Hepatocyte (in vitro differentiated cells): ENCODE measurements around the gene MED9. TPM values are rescaled to one million over a fixed set of nuclear protein-coding genes. Genes with fewer than 3 reads are reported as not detected.
"Not testable (repeated sequence)": the region's sequence is repeated elsewhere in the genome, so short reads cannot be mapped to it uniquely, and the experiment has no call there.

Experiments
- DNase-seq: peaks from one replicate; pipeline ENCODE4 v3.0.0-alpha.2; 2016; ENCODE audit warnings: low spot score
- H2AFZ ChIP-seq: fragments of 200-600 bp; sonication (generic); 2 replicates; pipeline ENCODE4 v1.6.0; 2016; ENCODE audit warnings: antibody characterized with exemption, mild to moderate bottlenecking
- H3K27ac ChIP-seq: fragments of 200-600 bp; sonication (generic); 2 replicates; pipeline ENCODE4 v1.5.1; 2016; ENCODE audit warnings: mild to moderate bottlenecking
- H3K27me3 ChIP-seq: fragments of 200-600 bp; sonication (generic); 2 replicates; pipeline ENCODE4 v1.6.1; 2016
- H3K36me3 ChIP-seq: fragments of 200-600 bp; sonication (generic); replicated peaks from 2 replicates; pipeline ENCODE4 v1.5.1; 2016; ENCODE audit warnings: low read depth; ENCODE audit not compliant: insufficient read depth
- H3K4me1 ChIP-seq: fragments of 200-600 bp; sonication (generic); 2 replicates; pipeline ENCODE4 v1.5.1; 2016; ENCODE audit warnings: mild to moderate bottlenecking, moderate library complexity; ENCODE audit not compliant: insufficient read depth
- H3K4me2 ChIP-seq: fragments of 200-600 bp; sonication (generic); 2 replicates; pipeline ENCODE4 v1.6.0; 2016
- H3K4me3 ChIP-seq: fragments of 200-600 bp; sonication (generic); 2 replicates; pipeline ENCODE4 v1.5.1; 2016; ENCODE audit warnings: mild to moderate bottlenecking
- H3K79me2 ChIP-seq: fragments of 200-600 bp; sonication (generic); 2 replicates; pipeline ENCODE4 v1.6.0; 2017; ENCODE audit warnings: mild to moderate bottlenecking
- H3K9me2 ChIP-seq: fragments of 200-600 bp; sonication (generic); replicated peaks from 2 replicates; pipeline ENCODE4 v1.6.0; 2017; ENCODE audit warnings: mild to moderate bottlenecking; ENCODE audit not compliant: insufficient read depth
- H3K9me3 ChIP-seq: fragments of 200-600 bp; sonication (generic); 2 replicates; pipeline ENCODE4 v1.5.1; 2016; ENCODE audit warnings: low read depth, mild to moderate bottlenecking
- H4K20me1 ChIP-seq: fragments of 200-600 bp; sonication (generic); 2 replicates; pipeline ENCODE4 v1.6.0; 2016; ENCODE audit warnings: mild to moderate bottlenecking; ENCODE audit not compliant: insufficient read depth, poor library complexity, severe bottlenecking
- EZH2 ChIP-seq: fragments of 200-600 bp; sonication (generic); IDR thresholded peaks from 2 replicates; pipeline ENCODE4 v1.6.1; 2016; ENCODE audit warnings: antibody characterized with exemption, mild to moderate bottlenecking, borderline replicate concordance
- EZH2phosphoT487 ChIP-seq: fragments of 200-600 bp; sonication (generic); IDR thresholded peaks from one replicate; pipeline ENCODE4 v1.6.1; 2018; ENCODE audit warnings: antibody characterized with exemption, mild to moderate bottlenecking, low read depth, moderate library complexity; ENCODE audit not compliant: unreplicated experiment, severe bottlenecking
- WGBS: methylation state at CpG from one replicate; pipeline ENCODE4 v1.1.6; 2016; ENCODE audit warnings: low lambda C conversion rate; ENCODE audit errors: missing lambda C conversion rate; 5-methylcytosine and 5-hydroxymethylcytosine counted together
- polyA plus RNA-seq: library from polyadenylated mRNA; unstranded; fragments of >200 nt; fragmentation: Nextera tagmentation; extraction: Ambion mirVana; gene quantifications from 2 replicates; pipeline ENCODE4 v1.2.1, GENCODE V29; 2016
- total RNA-seq: library from RNA; depleted of rRNA; stranded (reverse); fragments of >200 nt; gene quantifications from 2 replicates; pipeline ENCODE4 v1.2.3, GENCODE V29; 2014
- TF ChIP-seq, protein P1 (sequence below): fragments of 200-600 bp; sonication (generic); IDR thresholded peaks from 2 replicates; pipeline ENCODE4 v1.5.1; 2016; ENCODE audit warnings: antibody characterized with exemption, mild to moderate bottlenecking; ENCODE audit not compliant: poor library complexity

The MED9 gene, protein sequence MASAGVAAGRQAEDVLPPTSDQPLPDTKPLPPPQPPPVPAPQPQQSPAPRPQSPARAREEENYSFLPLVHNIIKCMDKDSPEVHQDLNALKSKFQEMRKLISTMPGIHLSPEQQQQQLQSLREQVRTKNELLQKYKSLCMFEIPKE
- total RNA-seq, result 17.3 and 19.7 TPM in 2 replicates
- 17.1 and 21.1 TPM in 2 replicates for polyA plus RNA-seq

- Histone ChIP-seq H3K79me2 (peaks cover 51% of the 10 kb centered on the region), H2AFZ (peak within 1 kb of the TSS; percentile 85)
- under 1% methylated on average over 47 of the region's 47 CpGs for WGBS
Measured at GRCh38 chr17:17476865-17477467, at the start of gene MED9. Gene MED9 (plus strand): TSS chr17:17477000. CDS start chr17:17477042, 42 bp downstream.

GRCh38 chr17:17429222-17429621 is 47.6 kb upstream of the MED9 start:
- Histone ChIP-seq H2AFZ (no peak overlapping the region), H3K4me1 (peaks cover 3% of the 10 kb centered on the region), H4K20me1 (no peaks in the 10 kb centered on the region), H3K36me3 (no peaks in the 10 kb centered on the region), H3K9me2 (no peaks in the 10 kb centered on the region), H3K4me2 (no peak overlapping the region), H3K9me3 (no peaks in the 10 kb centered on the region), H3K27ac (peak overlapping the region; percentile 46), H3K27me3 (no peaks in the 10 kb centered on the region), H3K79me2 (no peaks in the 10 kb centered on the region), H3K4me3 (no peak overlapping the region)
- DNase-seq, result no peak
- TF ChIP-seq, protein P1, sequence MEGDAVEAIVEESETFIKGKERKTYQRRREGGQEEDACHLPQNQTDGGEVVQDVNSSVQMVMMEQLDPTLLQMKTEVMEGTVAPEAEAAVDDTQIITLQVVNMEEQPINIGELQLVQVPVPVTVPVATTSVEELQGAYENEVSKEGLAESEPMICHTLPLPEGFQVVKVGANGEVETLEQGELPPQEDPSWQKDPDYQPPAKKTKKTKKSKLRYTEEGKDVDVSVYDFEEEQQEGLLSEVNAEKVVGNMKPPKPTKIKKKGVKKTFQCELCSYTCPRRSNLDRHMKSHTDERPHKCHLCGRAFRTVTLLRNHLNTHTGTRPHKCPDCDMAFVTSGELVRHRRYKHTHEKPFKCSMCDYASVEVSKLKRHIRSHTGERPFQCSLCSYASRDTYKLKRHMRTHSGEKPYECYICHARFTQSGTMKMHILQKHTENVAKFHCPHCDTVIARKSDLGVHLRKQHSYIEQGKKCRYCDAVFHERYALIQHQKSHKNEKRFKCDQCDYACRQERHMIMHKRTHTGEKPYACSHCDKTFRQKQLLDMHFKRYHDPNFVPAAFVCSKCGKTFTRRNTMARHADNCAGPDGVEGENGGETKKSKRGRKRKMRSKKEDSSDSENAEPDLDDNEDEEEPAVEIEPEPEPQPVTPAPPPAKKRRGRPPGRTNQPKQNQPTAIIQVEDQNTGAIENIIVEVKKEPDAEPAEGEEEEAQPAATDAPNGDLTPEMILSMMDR, result no peak
- 51% methylated on average over 2 of the region's 2 CpGs for WGBS

More at GRCh38 chr17:17476865-17477467, at the start of gene MED9:
- Histone ChIP-seq H3K27me3 (no peaks in the 10 kb centered on the region), H3K9me3 (no peaks in the 10 kb centered on the region), H3K4me3 (peak within 1 kb of the TSS; percentile 73), H3K36me3 (no peaks in the 10 kb centered on the region), H4K20me1 (peaks cover 4% of the 10 kb centered on the region), H3K4me2 (peak within 1 kb of the TSS; percentile 88), H3K4me1 (peaks cover 9% of the 10 kb centered on the region), H3K27ac (peak within 1 kb of the TSS; percentile 98), H3K9me2 (no peaks in the 10 kb centered on the region)
- DNase-seq, result peak; percentile 96
- TF ChIP-seq, protein P1, result no peak
- TF ChIP-seq EZH2 (no peak), EZH2phosphoT487 (no peak)

GRCh38 chr17:17430924-17431323 is 45.9 kb upstream of the MED9 start:
- H3K9me3 ChIP-seq, H3K79me2 ChIP-seq, H4K20me1 ChIP-seq, H3K9me2 ChIP-seq, DNase-seq, H3K4me3 ChIP-seq, H3K27me3 ChIP-seq, H3K36me3 ChIP-seq, H2AFZ ChIP-seq, H3K4me2 ChIP-seq, H3K27ac ChIP-seq: not testable (repeated sequence)
- WGBS, result 85% methylated on average over 3 of the region's 4 CpGs
- H3K4me1 ChIP-seq, result peaks cover 11% of the 10 kb centered on the region

DNA sequence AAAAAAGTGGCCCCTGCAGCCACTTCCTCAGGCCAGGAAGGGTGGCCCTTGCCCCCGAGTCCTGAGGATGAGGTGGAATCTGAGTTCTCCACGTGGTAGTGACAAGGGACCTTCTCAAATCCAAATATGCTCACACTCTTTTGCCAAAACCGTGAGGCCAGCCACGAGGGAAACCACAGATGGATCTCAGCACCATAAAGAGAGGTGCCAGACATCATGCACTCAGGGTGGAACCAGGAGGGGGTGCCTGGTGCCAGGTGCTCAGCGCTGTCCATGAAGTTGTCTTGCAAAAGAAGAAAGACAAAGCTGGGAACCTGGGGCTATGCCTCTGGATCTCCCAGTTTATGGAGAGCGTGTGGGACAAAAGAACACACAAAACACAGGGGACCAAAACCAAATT is 45.2 kb upstream of the MED9 start:
- no peak overlapping the region for H3K27ac ChIP-seq
- no peak overlapping the region for H2AFZ ChIP-seq
- H3K9me2 ChIP-seq, result no peaks in the 10 kb centered on the region
- WGBS, result 91% methylated on average over 6 of the region's 6 CpGs
- H3K79me2 ChIP-seq, result no peaks in the 10 kb centered on the region
- no peak overlapping the region for H3K4me2 ChIP-seq
- DNase-seq, result no peak
- no peaks in the 10 kb centered on the region for H3K9me3 ChIP-seq
- no peak overlapping the region for H3K4me3 ChIP-seq
- peaks cover 11% of the 10 kb centered on the region for H3K4me1 ChIP-seq
- TF ChIP-seq EZH2 (no peak), EZH2phosphoT487 (no peak)
- TF ChIP-seq, protein P1, result no peak
- H3K36me3 ChIP-seq, result no peaks in the 10 kb centered on the region
- no peaks in the 10 kb centered on the region for H3K27me3 ChIP-seq
- H4K20me1 ChIP-seq, result no peaks in the 10 kb centered on the region
